ENCODE data around the gene SMPD1.

DNA sequence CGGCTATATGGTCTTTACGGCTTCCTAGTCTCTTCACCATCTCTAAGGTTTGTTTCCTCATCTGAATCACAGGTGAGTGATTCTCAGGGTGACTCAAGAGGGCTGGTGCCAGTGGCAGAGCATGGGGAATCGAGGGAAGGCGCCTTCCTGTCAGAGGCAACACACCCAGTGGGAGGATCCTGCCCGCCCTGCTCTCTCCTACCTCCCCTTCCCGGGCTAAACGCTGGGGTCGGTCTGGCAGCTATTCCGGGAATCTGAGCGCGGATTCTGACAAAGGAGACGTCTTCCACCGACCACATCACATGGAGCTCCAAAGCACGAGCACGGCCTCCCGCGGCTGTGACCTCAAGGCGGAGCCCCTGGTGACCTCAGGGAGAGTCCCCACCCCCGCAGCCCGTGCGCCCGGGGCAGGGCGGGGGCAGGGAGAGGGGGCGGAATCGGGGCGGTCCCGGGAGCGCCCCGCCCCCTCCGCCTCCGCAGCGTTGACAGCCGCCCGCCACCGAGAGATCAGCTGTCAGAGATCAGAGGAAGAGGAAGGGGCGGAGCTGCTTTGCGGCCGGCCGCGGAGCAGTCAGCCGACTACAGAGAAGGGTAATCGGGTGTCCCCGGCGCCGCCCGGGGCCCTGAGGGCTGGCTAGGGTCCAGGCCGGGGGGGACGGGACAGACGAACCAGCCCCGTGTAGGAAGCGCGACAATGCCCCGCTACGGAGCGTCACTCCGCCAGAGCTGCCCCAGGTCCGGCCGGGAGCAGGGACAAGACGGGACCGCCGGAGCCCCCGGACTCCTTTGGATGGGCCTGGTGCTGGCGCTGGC lies at the start of gene SMPD1:
- peak; percentile 65; the same call in 1 of the 2 replicates for TF ChIP-seq POLR2A (IDR thresholded peaks at IDR 0.05; ENCODE audit: low read depth, low read length)
- TF ChIP-seq, protein P1, sequence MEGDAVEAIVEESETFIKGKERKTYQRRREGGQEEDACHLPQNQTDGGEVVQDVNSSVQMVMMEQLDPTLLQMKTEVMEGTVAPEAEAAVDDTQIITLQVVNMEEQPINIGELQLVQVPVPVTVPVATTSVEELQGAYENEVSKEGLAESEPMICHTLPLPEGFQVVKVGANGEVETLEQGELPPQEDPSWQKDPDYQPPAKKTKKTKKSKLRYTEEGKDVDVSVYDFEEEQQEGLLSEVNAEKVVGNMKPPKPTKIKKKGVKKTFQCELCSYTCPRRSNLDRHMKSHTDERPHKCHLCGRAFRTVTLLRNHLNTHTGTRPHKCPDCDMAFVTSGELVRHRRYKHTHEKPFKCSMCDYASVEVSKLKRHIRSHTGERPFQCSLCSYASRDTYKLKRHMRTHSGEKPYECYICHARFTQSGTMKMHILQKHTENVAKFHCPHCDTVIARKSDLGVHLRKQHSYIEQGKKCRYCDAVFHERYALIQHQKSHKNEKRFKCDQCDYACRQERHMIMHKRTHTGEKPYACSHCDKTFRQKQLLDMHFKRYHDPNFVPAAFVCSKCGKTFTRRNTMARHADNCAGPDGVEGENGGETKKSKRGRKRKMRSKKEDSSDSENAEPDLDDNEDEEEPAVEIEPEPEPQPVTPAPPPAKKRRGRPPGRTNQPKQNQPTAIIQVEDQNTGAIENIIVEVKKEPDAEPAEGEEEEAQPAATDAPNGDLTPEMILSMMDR (conservative IDR thresholded peaks at IDR 0.05; ENCODE audit: low read depth, low read length), result no peak
- peak; percentile 84; the same call in 1 of the 2 replicates for TF ChIP-seq MXI1 (IDR thresholded peaks at IDR 0.05; ENCODE audit: borderline replicate concordance, low read depth, low read length)
